ENCODE measurements around the gene FGF19.

FGF19 gene

GRCh38 chr11:69702769-69703452 is 911 bp downstream of the FGF19 start:
- no peak for TF ChIP-seq CTCF (IDR thresholded peaks at IDR 0.05; ENCODE audit: low read depth, low read length)
- H3K4me3 ChIP-seq (ENCODE audit: low read depth, low read length): no peak overlapping the region

GRCh38 chr11:69702239-69702691 is 1.6 kb downstream of the FGF19 start:
- no peak for TF ChIP-seq CTCF (IDR thresholded peaks at IDR 0.05; ENCODE audit: low read depth, low read length)
- no peak overlapping the region for H3K4me3 ChIP-seq (ENCODE audit: low read depth, low read length)

- no peak for TF ChIP-seq CTCF (IDR thresholded peaks at IDR 0.05; ENCODE audit: low read depth, low read length)
- no peak overlapping the region for H3K4me3 ChIP-seq (ENCODE audit: low read depth, low read length)
Measured at GRCh38 chr11:69700278-69701140, 3.3 kb downstream of the FGF19 start.

- no peak for TF ChIP-seq CTCF (IDR thresholded peaks at IDR 0.05; ENCODE audit: low read depth, low read length)
- no peak overlapping the region for H3K4me3 ChIP-seq (ENCODE audit: low read depth, low read length)
Measured at GRCh38 chr11:69699213-69699612, 4.6 kb downstream of the FGF19 start.

GRCh38 chr11:69698362-69698761 is 5.5 kb downstream of the FGF19 start:
- TF ChIP-seq CTCF (IDR thresholded peaks at IDR 0.05; ENCODE audit: low read depth, low read length): no peak
- H3K4me3 ChIP-seq (ENCODE audit: low read depth, low read length): no peak overlapping the region

- TF ChIP-seq CTCF (IDR thresholded peaks at IDR 0.05; ENCODE audit: low read depth, low read length): no peak
- H3K4me3 ChIP-seq (ENCODE audit: low read depth, low read length): no peak overlapping the region
Measured at GRCh38 chr11:69697861-69698260, 6.0 kb downstream of the FGF19 start.

- no peak overlapping the region for H3K4me3 ChIP-seq (ENCODE audit: low read depth, low read length)
- TF ChIP-seq CTCF (IDR thresholded peaks at IDR 0.05; ENCODE audit: low read depth, low read length): no peak
Measured at GRCh38 chr11:69697469-69697843, 6.4 kb downstream of the FGF19 start.
